HG02623 (cell line): Measurements from ENCODE around the gene RAB40C.

Experiments used
- ATAC-seq: cut with Tn5 transposase; IDR thresholded peaks from one replicate; pipeline ENCODE4 v1.9.1; 2021; ENCODE audit warnings: moderate library complexity; ENCODE audit not compliant: unreplicated experiment

Gene RAB40C

DNA sequence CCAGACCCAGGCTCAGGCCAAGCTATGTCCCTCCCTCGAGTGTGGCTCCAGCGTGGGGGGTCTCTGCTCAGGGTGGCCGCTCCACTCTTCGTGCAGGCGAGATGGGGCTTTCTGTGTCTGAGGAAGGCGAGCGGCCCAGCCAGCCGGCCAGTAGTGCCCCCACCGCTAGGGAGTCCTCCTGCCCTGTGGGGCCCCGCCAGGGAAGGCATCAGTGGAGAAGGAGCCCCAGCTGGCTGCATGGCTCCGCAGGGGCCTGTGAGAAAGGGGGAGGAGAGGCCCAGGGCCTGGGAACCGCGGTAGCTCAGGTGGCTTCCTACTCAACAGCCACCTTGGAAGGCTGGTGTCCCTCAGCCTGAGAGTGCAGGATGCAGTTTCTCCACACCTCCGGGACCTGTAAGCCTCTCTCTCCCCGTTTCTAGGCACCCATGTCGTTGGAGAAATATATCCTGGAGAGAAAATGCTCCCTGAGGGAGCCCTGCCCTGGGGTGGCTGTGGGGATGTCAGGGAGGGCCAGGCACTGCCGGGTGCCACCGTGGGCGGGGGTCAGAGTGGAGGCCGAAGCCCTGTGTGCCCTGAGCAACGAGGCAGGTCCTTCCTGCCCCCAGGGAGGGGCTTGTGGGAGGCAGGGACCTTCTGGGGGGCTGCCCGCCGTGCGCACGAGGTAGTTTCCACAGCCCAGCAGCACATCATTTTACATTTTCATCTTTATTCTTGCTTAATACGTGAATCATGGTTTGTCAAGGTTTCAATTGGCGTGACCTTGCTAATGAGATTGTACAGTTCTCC, 16.8 kb upstream of the RAB40C start:
- no peak for ATAC-seq

DNA sequence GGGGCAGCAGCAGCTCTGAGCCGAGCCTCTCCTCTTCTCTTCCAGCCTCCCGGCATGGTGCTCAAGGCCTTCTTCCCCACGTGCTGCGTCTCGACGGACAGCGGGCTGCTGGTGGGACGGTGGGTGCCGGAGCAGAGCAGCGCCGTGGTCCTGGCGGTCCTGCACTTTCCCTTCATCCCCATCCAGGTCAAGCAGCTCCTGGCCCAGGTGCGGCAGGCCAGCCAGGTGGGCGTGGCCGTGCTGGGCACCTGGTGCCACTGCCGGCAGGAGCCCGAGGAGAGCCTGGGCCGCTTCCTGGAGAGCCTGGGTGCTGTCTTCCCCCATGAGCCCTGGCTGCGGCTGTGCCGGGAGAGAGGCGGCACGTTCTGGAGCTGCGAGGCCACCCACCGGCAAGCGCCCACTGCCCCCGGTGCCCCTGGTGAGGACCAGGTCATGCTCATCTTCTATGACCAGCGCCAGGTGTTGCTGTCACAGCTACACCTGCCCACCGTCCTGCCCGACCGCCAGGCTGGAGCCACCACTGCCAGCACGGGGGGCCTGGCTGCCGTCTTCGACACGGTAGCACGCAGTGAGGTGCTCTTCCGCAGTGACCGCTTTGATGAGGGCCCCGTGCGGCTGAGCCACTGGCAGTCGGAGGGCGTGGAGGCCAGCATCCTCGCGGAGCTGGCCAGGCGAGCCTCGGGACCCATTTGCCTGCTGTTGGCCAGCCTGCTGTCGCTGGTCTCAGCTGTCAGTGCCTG, 15.7 kb upstream of the RAB40C start:
- ATAC-seq, result no peak

DNA sequence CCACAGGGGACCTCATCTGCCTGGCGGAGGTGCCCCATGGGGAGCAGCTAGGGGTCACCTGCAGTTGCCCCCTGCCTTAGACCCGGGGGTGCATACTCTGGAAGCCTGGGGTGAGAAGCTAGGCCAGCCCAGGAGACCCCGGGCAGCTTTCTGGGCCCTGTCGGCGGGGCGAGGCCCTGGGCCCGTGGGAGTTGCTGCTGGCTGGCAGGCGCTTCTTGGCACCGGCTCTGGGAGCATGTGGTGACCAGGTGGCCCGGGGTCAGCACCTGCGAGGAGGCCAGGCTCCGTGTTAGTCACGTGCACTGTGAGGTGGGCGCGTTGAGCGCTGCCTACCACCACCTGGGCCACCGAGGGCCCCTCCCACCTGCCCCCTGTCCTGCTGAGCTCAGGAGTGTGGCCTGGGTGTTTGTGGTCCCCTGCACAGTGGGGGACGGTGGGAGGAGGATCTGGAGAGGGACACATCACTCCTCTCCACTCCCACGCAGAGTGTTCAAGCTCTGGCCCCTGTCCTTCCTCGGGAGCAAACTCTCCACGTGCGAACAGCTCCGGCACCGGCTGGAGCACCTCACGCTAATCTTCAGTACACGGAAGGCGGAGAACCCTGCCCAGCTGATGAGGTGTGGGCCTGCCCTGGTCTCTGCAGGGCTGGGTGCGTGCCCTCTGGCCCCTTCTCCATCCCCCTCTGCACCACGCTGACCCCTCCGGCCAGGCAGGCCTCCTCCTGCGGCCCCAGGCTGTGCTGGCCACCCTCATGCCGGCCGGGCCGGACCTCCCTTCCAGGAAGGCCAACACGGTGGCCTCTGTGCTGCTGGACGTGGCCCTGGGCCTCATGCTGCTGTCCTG, 14.3 kb upstream of the RAB40C start:
- no peak for ATAC-seq

DNA sequence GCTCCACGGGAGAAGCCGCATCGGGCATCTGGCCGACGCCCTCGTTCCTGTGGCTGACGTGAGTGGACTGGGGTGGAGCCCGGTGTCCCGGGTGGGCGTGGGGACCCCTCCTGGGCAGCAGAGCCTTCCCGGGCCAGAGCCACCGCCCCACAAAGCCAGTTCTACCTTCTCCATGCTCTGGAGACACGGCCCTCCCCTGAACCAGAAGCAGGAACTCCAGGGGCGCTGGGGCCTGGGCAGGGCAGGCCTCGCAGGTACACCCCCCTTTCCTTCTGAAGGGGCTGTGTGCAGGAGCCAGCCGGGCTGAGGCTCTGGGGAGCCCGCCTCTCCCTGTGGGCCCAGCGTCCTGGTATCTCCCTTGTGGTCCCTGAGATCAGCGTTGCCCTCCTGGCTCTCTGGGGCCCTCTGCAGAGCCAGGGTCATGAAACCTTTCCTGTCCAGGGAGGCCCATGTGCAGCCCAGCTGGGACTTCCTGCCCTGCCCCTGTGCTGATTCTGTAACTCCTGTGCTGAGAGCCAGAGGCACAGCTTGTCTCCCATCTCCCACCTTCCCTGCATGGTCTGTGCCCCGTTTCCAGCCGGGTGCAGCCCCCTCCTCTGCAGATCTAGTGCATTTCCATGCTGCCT, 13.6 kb upstream of the RAB40C start:
- no peak for ATAC-seq

DNA sequence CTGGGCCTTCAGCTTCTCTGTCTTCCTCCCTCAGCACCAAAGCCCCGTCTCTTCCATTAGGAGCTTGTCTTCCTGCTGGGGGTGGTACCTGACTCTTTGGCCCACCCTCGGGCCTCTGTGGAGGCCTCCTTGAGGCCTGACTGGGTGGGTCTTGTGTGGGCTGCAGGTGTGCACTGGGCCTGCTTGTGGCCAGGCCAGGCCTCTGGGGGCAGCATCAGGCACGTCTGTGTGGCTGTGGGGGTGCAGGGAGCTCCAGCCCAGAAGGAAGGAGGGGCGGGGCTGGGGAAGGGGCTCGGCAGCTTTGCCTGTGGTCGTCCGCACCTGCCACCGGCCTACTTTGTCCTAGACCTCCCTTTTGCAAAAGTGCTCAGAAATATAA, 13.1 kb upstream of the RAB40C start:
- no peak for ATAC-seq

DNA sequence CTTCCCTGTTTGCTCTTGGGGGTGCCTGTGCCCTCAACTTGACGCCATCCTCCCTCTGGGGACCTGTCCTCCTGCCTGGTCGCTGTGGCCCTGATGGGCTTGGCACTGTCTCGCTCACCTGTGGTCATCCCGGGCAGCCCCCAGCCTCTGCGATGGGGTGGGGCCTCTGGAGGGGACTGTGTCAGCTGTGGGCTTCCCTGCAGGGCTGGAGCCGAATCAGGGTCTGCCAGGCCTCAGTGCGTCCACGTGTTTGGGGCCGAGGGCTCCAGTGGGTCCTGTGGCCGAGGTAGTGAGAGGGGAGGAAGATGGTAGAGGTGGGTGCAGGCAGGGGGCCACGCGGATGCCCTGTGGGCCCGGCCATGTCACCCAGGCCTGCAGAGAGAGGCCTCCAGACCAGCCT, 12.1 kb upstream of the RAB40C start:
- ATAC-seq, result no peak

DNA sequence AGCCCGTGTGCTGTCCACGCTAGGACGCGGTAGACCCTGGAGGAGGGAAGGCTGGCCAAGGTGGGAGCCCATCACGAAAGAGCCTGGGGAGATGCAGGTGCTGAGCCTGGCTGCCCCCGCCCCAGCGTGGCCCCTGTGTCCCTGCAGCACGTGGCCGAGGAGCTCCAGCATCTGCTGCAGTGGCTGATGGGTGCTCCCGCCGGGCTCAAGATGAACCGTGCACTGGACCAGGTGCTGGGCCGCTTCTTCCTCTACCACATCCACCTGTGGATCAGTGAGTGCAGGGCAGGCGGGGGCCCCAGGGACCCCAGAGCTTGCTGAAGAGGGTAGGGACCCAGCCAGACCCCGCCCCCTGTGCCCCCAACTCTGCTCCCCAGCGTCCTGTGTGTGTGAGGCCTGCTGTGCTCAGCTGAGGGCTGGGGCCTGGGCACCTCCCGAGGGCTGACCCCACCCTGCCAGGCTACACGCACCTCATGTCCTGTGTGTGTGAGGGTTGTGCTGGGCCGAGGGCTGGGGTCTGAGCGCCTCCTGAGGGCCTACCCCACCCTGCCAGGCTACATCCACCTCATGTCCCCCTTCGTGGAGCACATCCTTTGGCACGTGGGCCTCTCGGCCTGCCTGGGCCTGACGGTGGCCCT, 11.5 kb upstream of the RAB40C start:
- ATAC-seq, result no peak

DNA sequence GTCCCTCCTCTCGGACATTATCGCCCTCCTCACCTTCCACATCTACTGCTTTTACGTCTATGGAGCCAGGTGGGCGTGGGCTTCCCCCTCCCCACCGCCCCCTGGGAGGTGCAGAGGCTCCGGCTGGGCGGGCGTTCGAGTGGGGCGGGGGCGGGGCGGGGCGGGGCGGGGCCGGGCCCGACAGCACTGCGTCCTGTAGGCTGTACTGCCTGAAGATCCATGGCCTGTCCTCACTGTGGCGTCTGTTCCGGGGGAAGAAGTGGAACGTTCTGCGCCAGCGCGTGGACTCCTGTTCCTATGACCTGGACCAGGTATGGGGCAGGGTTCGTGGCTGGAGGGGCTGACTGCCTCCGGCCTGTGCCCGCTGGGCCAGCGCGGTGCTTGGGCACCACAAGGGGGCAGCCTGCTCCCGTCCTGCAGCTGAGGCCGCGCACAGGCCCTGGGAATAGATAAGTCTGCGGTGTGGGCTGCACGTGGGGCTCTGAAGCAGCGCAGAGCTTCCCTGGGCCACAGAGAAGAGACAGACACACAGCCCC, 10.9 kb upstream of the RAB40C start:
- no peak for ATAC-seq

DNA sequence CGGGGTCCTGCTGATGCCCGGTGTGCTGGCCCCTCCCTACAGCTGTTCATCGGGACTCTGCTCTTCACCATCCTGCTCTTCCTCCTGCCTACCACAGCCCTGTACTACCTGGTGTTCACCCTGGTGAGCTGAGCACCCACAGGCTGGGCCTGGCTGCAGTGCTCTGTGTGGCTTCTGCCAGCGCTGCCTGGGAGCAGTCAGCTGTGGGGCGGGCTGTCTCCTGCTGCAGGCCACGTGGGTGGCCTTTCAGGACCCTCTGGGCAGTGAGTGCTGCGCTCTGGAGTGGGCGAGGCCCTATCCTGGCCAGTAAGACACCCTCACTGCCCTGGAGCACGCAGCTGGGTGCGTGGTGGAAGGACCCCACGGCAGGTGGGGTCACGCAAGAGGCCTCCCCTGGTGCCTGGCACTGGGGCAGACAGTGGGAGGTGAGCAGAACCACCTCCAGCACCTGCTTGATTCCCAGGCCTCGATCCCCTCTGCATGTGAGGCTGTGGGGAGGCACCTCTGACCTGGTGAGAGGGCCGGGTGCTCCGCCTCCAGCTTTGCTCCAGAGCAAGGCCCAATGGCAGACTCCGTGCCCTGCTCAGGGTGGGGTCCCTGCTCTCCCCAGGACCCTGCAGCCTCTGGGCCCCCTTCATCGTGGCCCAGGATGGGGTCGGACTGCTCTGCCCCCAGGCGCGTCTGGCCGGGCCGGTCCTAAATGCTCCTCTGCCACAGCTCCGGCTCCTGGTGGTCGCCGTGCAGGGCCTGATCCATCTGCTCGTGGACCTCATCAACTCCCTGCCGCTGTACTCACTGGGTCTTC, 9.5 kb upstream of the RAB40C start:
- no peak for ATAC-seq

DNA sequence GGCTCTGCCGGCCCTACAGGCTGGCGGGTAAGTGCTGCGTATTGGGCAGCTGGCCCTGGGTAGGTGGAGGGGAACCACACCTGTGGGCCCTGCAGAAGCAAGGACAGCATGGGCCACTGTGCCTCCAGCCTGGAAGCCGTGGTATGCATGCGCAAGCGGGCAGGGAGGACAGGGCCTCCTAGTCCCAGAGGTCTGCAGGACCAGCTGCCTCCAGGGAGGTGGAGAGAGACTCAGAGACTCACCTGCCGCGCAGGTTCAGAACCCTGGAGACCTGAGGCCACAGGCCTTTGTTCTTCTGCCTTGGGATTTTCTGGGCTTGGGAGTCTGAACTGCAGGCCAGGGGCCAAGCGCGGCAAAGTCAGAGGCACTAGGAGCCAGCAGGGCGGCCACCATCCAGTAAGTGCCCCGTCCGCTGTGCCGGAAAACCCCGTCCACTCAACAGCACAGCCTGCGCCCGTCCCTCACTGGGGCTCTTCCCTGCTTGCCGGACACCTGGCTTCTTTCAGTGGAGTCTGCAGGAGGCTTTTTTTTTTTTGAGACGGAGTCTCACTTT, 8.8 kb upstream of the RAB40C start:
- no peak for ATAC-seq

DNA sequence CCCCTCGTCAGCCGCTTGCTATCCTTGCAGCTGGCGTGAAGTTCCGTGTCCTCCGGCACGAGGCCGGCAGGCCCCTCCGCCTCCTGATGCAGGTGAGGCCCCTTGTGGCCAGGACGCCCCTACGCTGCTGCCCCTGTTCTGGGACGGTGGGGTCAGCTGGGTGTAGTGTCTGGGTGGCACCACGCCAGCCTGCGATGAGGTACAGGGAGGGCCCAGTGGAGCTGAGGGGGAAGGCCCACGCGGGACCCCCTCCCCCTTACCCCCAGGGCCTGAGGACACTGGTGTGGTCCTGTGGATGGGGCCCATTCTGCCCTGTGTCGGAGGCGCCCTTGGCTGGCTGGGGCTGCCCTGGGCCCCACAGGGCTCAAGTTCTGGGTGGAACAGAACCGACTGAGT, 7.7 kb upstream of the RAB40C start:
- no peak for ATAC-seq

DNA sequence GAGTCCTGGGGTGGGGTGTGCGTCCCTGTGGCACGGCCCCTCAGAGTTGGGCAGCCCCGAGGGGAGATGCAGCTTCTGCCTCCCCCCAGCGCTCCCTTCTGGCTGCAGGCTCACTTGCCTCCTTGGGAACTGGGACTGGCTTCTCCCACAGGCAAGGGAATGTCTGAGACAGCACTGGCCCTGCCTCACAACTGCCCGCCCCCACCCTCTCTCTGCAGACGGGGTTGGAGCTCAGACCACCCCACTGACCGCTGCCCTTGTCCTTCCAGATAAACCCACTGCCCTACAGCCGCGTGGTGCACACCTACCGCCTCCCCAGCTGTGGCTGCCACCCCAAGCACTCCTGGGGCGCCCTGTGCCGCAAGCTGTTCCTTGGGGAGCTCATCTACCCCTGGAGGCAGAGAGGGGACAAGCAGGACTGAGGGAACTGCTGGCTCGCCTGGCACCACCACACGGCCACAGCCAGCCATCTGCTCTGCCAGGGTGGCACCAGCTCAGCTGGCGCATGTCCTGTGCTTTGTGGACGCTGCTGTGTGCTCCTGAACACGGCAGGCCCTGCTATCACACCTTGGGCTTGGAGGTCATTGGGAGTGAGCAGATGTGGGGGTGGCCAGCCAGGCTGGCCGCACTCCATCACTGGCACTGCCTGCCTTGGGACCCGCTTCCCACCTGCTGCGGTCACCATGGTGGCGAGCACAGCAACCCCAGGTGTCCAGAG, 7.1 kb upstream of the RAB40C start:
- ATAC-seq, result no peak

DNA sequence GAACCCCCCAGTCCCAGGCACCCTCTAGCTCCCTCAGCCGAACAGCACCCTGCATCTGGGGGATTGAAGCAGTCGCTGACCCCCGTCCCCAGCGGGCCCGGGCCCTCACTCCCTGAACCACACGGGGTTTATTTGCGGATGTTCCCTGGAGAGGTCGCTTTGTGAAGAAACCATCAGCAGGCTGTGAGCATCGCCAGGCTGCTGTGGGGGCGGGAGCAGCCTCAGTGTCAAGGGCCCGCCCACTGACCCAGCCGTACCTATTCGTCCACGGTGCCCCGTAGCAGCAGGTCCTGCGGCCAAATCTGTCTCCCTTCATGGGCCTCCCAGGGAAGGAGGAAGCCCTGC, 6.4 kb upstream of the RAB40C start:
- ATAC-seq, result no peak

DNA sequence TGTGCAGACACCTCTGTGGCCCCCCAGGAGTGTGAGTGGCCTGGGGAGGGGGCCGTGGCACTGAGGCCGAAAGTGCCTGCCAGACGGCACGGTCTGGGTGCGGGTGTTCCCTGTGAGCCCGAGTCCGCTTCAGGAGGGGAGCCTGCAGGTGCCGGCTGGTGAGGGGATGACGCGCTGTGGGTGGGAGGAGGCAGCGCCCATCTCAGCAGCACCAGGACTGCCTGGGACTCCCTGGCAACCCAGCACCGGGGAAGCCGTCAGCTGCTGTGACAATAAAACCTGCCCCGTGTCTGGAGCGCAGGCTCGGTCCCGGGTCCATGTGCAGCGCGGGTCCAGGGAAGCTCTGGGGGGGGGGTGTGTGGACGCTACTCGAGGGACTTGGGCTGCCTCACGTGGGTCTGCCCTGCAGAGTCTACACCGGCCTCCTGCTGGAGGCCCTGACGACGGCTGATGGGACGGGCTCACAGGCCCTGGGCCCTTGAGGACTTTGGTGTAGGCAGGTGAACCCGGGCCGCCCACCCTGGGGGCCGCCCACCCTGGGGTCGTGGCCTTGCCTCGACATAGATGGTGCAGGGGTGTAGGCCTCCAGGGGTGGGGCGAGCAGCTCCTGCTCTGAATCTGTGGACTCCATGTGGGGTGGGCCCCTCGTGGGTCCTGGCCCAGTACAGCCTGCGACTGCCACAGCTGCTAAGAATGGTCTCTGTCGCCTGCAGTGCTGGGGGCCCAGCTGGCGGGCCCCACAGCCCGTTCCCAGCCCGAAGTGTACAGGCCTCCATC, 5.9 kb upstream of the RAB40C start:
- ATAC-seq, result no peak

DNA sequence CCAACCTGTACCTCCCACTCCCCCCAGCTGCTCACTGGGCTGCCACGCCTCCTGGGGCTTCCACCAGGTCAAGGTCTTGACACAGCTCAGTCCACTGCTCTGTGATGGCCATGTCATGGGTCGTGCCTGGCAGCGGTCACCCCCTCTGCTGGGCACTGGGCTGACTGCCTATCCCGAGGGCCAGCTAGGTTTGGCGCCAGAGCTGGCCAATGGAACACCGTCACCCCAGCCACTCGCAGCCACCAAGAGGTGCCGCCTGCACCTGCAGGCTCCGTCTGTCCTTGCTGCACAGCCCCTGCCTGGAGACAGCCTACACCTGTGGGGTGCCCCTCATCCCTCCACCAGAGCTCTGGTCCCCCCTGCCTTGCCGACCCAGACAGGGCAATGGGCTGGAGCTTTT, 4.5 kb upstream of the RAB40C start:
- ATAC-seq, result no peak

DNA sequence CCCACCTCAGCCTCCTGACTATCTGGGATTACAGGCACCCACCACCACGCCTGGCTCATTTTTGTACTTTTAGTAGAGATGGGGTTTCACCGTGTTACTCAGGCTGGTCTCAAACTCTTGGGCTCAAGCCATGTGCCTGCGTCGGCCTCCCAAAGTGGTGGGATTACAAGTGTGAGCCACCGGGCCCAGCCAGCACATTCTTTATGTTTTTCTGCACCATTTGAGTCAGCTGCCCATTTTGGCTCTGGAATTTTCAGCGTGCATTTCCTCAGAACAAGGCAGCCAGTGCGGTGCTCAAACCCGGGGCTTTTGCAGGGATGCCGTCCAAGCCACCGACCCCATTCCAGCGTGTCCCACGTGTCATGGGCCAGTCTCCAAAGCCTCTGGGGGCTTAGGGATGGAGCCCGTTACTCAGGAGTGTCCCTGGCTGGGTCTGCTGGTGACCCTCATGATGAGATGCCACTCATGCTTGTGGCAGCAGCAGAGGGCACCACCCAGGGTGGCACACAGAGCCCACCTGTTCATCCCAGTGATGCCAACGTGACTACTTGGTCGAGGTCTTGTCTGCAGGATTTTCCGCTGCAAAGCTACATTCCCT, 3.7 kb upstream of the RAB40C start:
- no peak for ATAC-seq

DNA sequence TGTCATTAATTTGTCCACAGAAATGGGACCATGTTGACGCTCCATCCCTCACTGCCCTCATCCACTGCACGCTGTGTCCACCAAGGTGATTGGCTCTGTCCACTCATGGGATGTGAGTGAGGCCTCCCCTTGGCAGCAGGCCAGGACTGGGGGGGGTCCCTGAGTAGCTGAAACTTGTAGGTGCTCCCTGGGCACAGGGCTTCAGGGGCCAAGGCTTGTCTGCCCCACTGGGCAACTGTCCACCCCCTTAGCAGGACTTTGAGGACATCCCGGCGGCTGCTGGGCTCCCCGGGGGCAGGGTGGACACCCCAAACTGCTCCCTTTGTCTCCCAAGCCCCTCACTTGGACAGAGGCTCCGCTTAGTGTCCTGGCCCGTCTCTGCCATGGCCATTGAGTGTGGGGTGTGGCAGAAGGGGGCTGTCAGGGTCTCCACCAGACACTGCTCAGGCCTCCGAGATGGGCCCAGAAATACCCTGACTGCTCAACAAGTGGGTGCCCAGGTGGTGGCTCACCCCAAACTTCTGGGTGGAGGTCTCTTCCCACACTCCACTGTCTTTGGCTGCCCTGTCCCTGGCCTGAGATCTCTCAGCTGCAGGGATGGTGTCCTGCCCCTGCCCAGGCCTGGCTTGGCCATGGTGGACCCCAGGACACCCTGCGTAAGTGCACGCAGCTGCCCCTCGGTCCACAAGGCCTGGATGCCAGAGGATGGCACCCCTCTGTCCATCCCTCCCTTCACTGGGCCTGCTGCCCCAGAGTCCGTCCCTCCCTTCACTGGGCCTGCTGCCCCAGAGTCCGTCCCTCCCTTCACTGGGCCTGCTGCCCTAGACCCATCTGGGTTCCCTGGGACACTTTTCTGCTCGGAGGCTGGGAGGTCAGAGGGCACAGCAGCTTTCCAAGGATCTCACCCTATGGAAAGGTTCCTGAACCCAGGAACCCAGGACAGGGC, 2.9 kb upstream of the RAB40C start:
- no peak for ATAC-seq
